ENCODE results near the gene ADGRA1.

Gene ADGRA1

GRCh38 chr10:133117036-133117687 lies 29.4 kb downstream of the ADGRA1 start:
- POLR2A ChIA-PET (ENCODE audit: low non-redundant PET) = no interaction called here
- TF ChIP-seq CTCF (conservative IDR thresholded peaks at IDR 0.05; ENCODE audit: low read depth) = no peak
- no peak overlapping the region for H3K27ac ChIP-seq
- DNase-seq (ENCODE audit: low spot score) = no peak
- CTCF ChIA-PET = interaction anchor here (0.7 kb wide), 1 partner anchor 183 kb away, joined by 3 read pairs; no protein-coding TSS in a partner anchor

GRCh38 chr10:133117688-133118071 lies 30.0 kb downstream of the ADGRA1 start:
- no peak overlapping the region for H3K27ac ChIP-seq
- no peak for DNase-seq (ENCODE audit: low spot score)
- ChIA-PET POLR2A (ENCODE audit: low non-redundant PET) (no interaction called here), CTCF (no interaction called here)
- TF ChIP-seq CTCF (conservative IDR thresholded peaks at IDR 0.05; ENCODE audit: low read depth) = no peak

- ChIA-PET CTCF (interaction anchor here (0.6 kb wide), 1 partner anchor 313 kb away, joined by 3 read pairs; no protein-coding TSS in a partner anchor), POLR2A (ENCODE audit: low non-redundant PET) (no interaction called here)
- no peak for DNase-seq (ENCODE audit: low spot score)
- no peak overlapping the region for H3K27ac ChIP-seq
- no peak for TF ChIP-seq CTCF (conservative IDR thresholded peaks at IDR 0.05; ENCODE audit: low read depth)
These were observed 33.8 kb downstream of the ADGRA1 start for GRCh38 chr10:133121479-133121878.

- ChIA-PET CTCF (interaction anchor here (0.5 to 0.7 kb wide), 2 partner anchors 346 to 389 kb away, joined by 3 to 4 read pairs; no protein-coding TSS in a partner anchor), POLR2A (ENCODE audit: low non-redundant PET) (no interaction called here)
- TF ChIP-seq CTCF (conservative IDR thresholded peaks at IDR 0.05; ENCODE audit: low read depth) = no peak
- no peak for DNase-seq (ENCODE audit: low spot score)
- H3K27ac ChIP-seq = no peak overlapping the region
These were observed 34.6 kb downstream of the ADGRA1 start for GRCh38 chr10:133122171-133122935.

GRCh38 chr10:133123050-133123745 lies 35.5 kb downstream of the ADGRA1 start:
- ChIA-PET POLR2A (ENCODE audit: low non-redundant PET) (no interaction called here), CTCF (interaction anchor here (1.7 kb wide), 1 partner anchor 183 kb away, joined by 13 read pairs; no protein-coding TSS in a partner anchor)
- H3K27ac ChIP-seq = no peak overlapping the region
- DNase-seq (ENCODE audit: low spot score) = no peak
- no peak for TF ChIP-seq CTCF (conservative IDR thresholded peaks at IDR 0.05; ENCODE audit: low read depth)

- H3K27ac ChIP-seq = no peak overlapping the region
- no peak for TF ChIP-seq CTCF (conservative IDR thresholded peaks at IDR 0.05; ENCODE audit: low read depth)
- POLR2A ChIA-PET (ENCODE audit: low non-redundant PET) = no interaction called here
- CTCF ChIA-PET = interaction anchor here (0.6 to 1.8 kb wide), 5 partner anchors 17 to 304 kb away, joined by 3 to 13 read pairs (median 4); no protein-coding TSS in a partner anchor
- DNase-seq (ENCODE audit: low spot score) = no peak
These were observed 36.1 kb downstream of the ADGRA1 start for GRCh38 chr10:133123746-133124356.
